ENCODE measurements around the gene TK2.
A peak's percentile ranks its signal among the peaks of the same experiment; 100 is the strongest.

The TK2 gene

DNA sequence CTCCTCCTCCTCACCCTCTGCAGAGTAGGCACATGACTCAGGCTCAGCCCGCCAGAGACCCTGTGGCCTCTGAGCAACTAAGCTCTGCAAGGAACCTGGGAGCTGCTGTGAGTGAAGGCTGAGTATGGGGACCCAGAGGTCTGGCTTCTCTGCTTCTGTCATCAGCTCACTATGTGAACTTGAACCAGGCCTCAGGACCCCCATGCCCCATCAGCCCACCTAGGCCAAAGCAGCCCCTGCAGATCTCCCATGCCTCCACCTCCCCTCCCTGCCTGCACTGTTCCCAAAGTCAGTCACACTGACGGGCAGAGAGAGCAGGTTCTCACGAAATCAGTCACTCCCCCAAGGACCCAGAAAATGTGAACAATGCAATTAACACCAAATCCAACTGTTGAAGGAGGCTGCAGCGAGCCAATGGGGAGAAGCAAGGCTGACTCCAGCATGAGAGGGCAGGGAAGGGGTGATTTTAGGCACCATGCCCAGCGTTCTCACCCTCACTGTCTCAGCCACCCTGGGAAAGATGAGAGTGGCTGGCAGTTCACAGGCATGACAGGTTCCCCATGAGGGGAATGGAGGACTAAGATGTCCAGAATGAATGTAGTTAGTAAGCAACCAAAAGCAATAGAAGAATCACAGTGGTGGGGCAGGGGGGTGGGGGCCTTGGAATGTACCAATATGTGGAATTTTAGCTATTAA is 62.2 kb downstream of the TK2 start:
- DNase-seq (ENCODE audit: low read depth) = peak; percentile 36
- TF ChIP-seq, protein P1, sequence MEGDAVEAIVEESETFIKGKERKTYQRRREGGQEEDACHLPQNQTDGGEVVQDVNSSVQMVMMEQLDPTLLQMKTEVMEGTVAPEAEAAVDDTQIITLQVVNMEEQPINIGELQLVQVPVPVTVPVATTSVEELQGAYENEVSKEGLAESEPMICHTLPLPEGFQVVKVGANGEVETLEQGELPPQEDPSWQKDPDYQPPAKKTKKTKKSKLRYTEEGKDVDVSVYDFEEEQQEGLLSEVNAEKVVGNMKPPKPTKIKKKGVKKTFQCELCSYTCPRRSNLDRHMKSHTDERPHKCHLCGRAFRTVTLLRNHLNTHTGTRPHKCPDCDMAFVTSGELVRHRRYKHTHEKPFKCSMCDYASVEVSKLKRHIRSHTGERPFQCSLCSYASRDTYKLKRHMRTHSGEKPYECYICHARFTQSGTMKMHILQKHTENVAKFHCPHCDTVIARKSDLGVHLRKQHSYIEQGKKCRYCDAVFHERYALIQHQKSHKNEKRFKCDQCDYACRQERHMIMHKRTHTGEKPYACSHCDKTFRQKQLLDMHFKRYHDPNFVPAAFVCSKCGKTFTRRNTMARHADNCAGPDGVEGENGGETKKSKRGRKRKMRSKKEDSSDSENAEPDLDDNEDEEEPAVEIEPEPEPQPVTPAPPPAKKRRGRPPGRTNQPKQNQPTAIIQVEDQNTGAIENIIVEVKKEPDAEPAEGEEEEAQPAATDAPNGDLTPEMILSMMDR (conservative IDR thresholded peaks at IDR 0.05; ENCODE audit: control insufficient read depth, insufficient read depth, low read depth, low read length) = no peak
- H3K4me3 ChIP-seq (ENCODE audit: control insufficient read depth, low read depth, low read length) = no peak overlapping the region

DNA sequence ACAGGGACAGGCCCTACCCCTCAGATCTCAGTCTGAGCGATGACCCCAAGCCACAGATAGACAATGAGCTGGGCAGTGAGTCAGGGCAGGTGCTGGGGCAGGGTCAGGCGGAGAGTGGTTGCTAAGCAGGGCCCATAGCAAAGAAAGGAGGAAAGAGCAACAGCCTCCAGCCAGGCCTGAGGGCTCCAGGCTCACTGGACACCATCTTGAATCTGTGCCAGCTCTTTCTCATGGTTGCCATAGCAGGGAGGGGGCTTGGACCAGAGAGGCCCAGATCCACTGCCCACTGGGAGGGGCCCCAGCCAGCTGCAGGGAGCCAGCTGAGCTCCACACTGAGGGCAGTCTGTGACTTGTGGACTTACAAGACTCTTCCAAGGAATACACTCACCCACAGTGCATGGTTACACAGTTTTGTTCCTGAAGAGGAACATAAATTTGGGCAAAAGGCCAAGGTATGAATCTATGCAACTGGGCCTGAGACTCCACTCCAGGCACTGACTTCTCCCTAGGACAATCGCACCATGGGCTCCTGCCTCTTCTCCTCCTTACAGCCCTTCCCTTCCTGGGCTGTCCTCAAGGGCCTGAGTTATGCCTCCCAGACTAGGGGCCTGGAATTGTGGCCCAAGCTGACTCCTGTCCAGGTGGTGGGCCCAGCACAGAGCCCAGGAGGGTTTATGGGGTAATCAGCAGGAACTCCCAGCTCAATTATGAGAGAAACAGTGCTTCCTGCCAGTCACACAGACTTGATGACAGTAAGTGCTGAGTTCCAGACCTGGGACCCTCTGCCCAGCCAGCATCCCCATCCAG is 62.9 kb downstream of the TK2 start:
- TF ChIP-seq, protein P1 (conservative IDR thresholded peaks at IDR 0.05; ENCODE audit: control insufficient read depth, insufficient read depth, low read depth, low read length) = no peak
- DNase-seq (ENCODE audit: low read depth) = peak; percentile 92
- H3K4me3 ChIP-seq (ENCODE audit: control insufficient read depth, low read depth, low read length) = no peak overlapping the region

DNA sequence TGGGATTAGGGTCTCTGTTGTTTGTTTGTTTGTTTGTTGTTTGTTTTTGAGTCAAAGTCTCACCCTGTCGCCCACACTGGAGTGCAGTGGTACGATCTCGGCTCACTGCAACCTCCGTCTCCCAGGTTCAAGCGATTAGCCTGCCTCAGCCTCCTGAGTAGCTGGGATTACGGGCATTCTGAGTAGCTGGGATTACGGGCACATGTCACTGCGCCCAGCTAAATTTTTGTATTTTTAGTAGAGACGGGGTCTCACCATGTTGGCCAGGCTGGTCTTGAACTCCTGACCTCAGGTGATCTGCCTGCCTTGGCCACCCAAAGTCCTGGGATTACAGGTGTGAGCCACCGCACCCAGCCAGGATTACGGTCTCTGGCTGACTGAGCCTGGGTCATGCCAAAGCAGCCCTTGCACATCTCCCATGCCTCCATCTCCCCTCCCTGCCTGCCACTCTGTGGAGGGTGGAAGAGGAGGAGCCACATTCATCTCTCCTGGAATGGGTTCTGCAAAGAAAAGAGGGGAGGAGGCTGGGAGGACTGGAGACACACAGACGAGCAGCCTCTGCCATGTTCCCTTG is 63.6 kb downstream of the TK2 start:
- no peak for DNase-seq (ENCODE audit: low read depth)
- no peak overlapping the region for H3K4me3 ChIP-seq (ENCODE audit: control insufficient read depth, low read depth, low read length)
- TF ChIP-seq, protein P1 (conservative IDR thresholded peaks at IDR 0.05; ENCODE audit: control insufficient read depth, insufficient read depth, low read depth, low read length) = no peak

DNA sequence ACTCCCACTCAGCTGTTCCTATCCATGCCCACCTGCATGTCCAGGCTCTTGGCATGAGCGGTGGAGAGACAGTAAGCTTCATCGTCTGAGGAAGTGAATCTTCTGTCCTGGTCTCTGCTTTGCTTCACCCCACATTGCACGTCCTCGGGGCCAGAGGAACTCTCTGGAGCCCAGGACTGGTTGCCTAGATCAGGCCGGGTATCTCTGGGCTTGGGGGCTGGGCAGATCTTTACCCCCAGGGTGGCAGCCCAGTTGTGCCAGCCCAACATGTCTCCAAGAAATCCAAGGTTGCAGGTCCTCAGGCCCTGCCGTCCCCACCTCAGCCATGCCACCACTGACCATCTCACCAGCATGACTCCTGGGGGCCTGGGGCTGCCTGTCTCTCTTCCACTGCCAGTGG is 64.5 kb downstream of the TK2 start:
- DNase-seq (ENCODE audit: low read depth) = no peak
- no peak overlapping the region for H3K4me3 ChIP-seq (ENCODE audit: control insufficient read depth, low read depth, low read length)
- TF ChIP-seq, protein P1 (conservative IDR thresholded peaks at IDR 0.05; ENCODE audit: control insufficient read depth, insufficient read depth, low read depth, low read length) = no peak

DNA sequence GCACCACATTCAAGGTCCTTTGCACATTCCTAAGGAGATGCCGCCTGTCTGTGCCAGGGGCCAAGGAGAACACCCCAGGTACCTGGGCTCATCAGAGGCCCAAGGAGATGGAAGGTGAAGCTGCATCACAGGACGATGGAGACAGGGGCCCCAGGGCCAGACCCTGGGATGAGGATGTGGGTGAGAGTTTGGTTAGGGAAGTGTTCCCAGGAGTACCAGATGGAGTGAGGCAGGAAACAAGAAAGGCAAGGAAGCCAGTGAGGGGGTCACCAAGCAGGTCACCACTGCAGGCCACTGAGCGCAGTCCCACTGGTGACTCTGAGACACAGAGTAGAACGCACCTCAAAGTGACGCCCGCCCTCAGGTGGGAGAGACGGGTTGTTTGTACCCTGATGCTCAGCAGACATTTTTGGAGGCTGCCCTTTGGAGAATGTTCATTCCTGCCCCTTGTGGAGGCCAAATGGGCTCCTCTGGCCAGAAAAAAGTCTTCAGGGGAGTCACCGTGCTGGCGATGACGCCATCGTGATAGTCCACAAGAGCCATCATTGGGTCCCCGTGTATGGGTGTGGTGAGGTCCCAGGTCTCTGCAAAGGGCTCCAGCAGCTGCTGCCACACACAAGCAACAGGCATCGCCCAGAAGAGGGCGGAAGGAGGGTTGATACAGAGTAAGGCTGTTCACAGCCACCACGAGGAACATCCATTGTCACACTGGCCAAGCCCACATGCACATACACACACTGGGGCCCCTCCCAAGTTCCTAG is 65.3 kb downstream of the TK2 start:
- no peak overlapping the region for H3K4me3 ChIP-seq (ENCODE audit: control insufficient read depth, low read depth, low read length)
- DNase-seq (ENCODE audit: low read depth) = no peak
- TF ChIP-seq, protein P1 (conservative IDR thresholded peaks at IDR 0.05; ENCODE audit: control insufficient read depth, insufficient read depth, low read depth, low read length) = no peak

DNA sequence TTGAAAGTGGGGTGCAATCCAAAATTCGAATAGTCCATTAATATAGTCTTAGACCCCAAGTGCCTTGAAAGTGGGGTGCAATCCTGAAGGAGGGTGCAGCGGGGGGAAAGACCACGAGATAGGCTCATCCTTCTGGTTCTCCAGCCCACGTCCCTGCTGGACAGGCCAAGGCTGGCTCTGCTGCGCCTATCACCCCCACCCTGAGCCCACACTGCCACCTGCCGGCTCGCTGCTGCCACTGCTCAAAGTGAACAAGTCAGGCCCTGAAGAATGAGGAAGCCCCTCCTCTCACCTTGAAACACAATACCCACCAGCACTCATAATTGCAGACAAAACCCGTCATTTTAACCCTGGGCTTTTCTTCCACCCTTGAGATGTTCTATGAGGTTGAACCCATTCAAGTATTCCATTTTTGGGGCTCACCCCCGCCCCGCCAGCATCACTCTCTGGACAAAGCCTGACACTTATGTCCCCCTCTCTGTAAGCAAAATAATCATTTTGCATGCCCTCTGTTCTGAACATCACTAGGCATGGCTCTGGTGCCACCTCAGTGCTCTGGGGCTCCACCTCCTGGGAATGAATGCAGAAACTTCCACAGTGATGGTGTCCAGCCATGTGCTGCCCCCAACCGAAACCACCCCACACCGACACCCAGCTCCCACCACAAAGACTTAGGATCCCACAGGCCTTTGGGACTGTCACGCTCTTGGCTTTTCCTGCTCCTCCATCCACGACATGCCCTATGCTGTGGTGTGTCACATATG is 66.1 kb downstream of the TK2 start:
- no peak overlapping the region for H3K4me3 ChIP-seq (ENCODE audit: control insufficient read depth, low read depth, low read length)
- peak; percentile 67 for DNase-seq (ENCODE audit: low read depth)
- TF ChIP-seq, protein P1 (conservative IDR thresholded peaks at IDR 0.05; ENCODE audit: control insufficient read depth, insufficient read depth, low read depth, low read length) = peak; percentile 98

Measured in fibroblast of mammary gland (primary cell).